ENCODE results near the gene HRH1. TPM values are rescaled to one million over a fixed set of nuclear protein-coding genes. Genes with fewer than 3 reads are reported as not detected.
"Not testable (repeated sequence)": the region's sequence is repeated elsewhere in the genome, so short reads cannot be mapped to it uniquely, and the experiment has no call there.

The HRH1 gene
- total RNA-seq, 2 donors from 2014 or later, result 1.1 to 4.7 TPM

- Mint-ChIP-seq H3K4me3 (no peak overlapping the region), H3K27me3 (peaks cover 36% of the 10 kb centered on the region), H3K36me3 (ENCODE audit: low read depth) (no peaks in the 10 kb centered on the region), H3K27ac (no peak overlapping the region), H3K9me3 (no peaks in the 10 kb centered on the region), H3K4me1 (peaks cover 7% of the 10 kb centered on the region)
- ATAC-seq (replicated peaks), result no peak
Observed at GRCh38 chr3:11198495-11198894, 44.2 kb downstream of the HRH1 start.

DNA sequence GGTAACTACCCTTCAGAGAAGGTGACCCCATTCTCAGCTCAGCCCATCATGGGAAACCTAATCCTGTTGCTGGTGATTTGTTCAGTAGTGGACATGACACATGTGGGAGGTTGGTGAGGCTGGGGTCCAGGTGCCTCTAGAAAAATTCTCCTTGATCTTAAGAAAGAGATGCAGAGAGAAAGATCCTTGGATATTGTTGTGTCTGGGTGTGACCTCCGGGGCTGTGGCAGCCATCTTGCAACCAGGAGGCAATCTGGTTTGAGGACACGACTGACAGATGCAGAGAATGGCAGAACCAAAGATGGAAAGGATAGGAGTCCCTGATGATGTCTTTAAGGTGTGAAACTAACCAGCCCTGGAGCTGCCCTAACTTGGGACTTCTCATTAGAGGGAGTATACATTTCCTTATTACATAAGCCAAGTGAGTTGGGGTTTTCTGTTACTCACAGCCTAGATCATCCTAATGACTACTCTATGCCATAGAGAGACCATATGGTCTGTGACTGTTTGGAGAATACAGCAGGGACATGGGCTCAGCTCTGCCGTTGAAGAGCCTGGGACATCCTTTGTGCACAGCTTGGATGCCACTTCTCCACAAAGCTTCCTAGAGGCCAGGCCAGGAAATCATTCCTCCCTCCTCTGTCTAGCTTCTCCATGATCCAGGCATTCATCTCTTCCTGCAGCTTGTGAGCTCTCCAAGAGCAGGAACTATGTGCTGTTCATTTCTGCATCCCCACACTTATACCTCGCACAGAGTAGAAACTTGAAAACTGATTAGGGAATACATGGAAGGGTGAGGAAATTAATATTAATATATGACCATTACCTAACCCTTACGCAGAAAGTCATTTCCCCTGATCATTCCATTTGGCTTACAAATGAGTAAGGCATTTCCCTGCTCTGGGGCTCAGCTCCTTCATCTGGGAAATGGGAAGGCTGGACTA is 45.9 kb downstream of the HRH1 start:
- Mint-ChIP-seq H3K4me3 (no peak overlapping the region), H3K27me3 (peaks cover 39% of the 10 kb centered on the region), H3K36me3 (ENCODE audit: low read depth) (no peaks in the 10 kb centered on the region), H3K9me3 (no peaks in the 10 kb centered on the region), H3K27ac (no peak overlapping the region), H3K4me1 (peaks cover 7% of the 10 kb centered on the region)
- no peak for ATAC-seq (replicated peaks)

GRCh38 chr3:11201251-11202019 is 47.1 kb downstream of the HRH1 start:
- Mint-ChIP-seq H3K4me1 (peaks cover under 1% of the 10 kb centered on the region), H3K27me3 (peaks cover 27% of the 10 kb centered on the region), H3K36me3 (ENCODE audit: low read depth) (no peaks in the 10 kb centered on the region)

DNA sequence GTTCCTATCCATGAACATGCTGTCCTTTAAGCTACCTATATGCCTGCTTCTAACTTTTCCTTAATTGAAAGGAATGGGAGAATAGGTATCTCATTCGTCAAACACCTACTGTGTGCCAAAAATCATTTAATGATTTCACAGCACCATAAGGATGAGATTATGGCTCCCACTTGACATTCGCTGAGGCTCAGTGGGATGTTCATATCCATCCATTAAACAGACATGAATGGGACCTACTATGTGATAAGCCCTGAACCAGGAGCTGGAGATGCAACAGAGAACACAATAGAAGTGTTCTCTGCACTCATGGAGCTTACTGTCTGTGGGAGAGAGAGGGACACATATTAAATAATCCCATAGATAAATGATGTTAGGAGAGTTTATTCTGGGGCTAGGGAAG is 49.7 kb downstream of the HRH1 start:
- no peaks in the 10 kb centered on the region for H3K36me3 Mint-ChIP-seq (ENCODE audit: low read depth)
- no peaks in the 10 kb centered on the region for H3K9me3 Mint-ChIP-seq
- H3K4me1 Mint-ChIP-seq, result no peaks in the 10 kb centered on the region
- no peak overlapping the region for H3K27ac Mint-ChIP-seq
- peaks cover 25% of the 10 kb centered on the region for H3K27me3 Mint-ChIP-seq
- no peak for ATAC-seq (replicated peaks)
- H3K4me3 Mint-ChIP-seq, result no peak overlapping the region

More at GRCh38 chr3:11201251-11202019, 47.1 kb downstream of the HRH1 start:
- no peak overlapping the region for H3K27ac Mint-ChIP-seq
- no peak overlapping the region for H3K4me3 Mint-ChIP-seq
- H3K9me3 Mint-ChIP-seq, result no peaks in the 10 kb centered on the region
- no peak for ATAC-seq (replicated peaks)

- ATAC-seq (replicated peaks), result no peak
- H3K27ac Mint-ChIP-seq, result no peak overlapping the region
Observed at GRCh38 chr3:11204697-11205348, 50.5 kb downstream of the HRH1 start.

GRCh38 chr3:11205881-11206280 is 51.6 kb downstream of the HRH1 start:
- not testable (repeated sequence) for H3K27ac Mint-ChIP-seq; H3K4me3 Mint-ChIP-seq; H3K36me3 Mint-ChIP-seq (ENCODE audit: low read depth); H3K9me3 Mint-ChIP-seq; H3K4me1 Mint-ChIP-seq; ATAC-seq (replicated peaks)
- peaks cover 17% of the 10 kb centered on the region for H3K27me3 Mint-ChIP-seq

More at GRCh38 chr3:11204697-11205348, 50.5 kb downstream of the HRH1 start:
- Mint-ChIP-seq H3K9me3 (no peaks in the 10 kb centered on the region), H3K4me1 (no peaks in the 10 kb centered on the region), H3K27me3 (peaks cover 19% of the 10 kb centered on the region), H3K4me3 (no peak overlapping the region), H3K36me3 (ENCODE audit: low read depth) (no peaks in the 10 kb centered on the region)

DNA sequence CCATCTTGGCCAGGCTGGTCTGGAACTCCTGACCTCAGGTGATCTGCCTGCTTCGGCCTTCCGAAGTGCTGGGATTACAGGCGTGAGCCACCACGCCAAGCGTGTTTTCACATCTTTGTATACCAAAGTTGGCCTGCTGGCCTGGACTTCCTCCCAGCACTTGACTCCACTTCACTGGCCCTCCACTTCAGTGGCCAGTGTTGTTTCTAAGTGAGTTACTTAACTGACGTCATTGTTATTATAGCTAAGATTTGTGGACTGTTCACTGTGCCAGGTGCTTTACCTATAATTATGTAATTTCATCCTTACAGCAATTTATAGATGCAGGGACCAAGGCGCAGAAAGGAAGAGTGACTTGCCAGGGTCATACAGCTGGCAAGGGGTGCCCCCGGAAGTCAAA is 52.0 kb downstream of the HRH1 start:
- H3K27me3 Mint-ChIP-seq, result peaks cover 14% of the 10 kb centered on the region
- no peak overlapping the region for H3K27ac Mint-ChIP-seq
- H3K4me1 Mint-ChIP-seq, result no peaks in the 10 kb centered on the region
- no peaks in the 10 kb centered on the region for H3K36me3 Mint-ChIP-seq (ENCODE audit: low read depth)
- no peaks in the 10 kb centered on the region for H3K9me3 Mint-ChIP-seq
- ATAC-seq (replicated peaks), result no peak
- no peak overlapping the region for H3K4me3 Mint-ChIP-seq

DNA sequence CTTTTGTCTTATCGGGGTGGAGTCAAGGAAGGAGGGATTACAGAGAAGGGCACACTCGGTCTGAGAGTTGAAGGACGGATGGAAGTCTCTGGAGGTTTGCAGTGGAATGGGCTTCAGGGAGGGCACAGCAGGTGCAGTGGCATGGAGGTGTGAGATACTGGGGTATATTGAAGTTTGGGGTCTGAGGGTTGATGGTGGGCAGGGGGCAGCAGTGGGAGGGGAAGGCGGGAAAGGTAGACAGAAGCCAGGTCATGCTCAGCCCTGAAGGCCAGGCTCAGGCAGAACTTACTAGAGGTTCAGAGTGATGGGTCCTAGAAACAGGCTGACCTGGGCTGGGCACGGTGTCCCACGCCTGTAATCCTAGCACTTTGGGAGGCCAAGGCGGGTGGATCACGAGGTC is 52.7 kb downstream of the HRH1 start:
- H3K4me1 Mint-ChIP-seq, result no peaks in the 10 kb centered on the region
- H3K4me3 Mint-ChIP-seq, result no peak overlapping the region
- no peaks in the 10 kb centered on the region for H3K9me3 Mint-ChIP-seq
- H3K27ac Mint-ChIP-seq, result no peak overlapping the region
- no peak for ATAC-seq (replicated peaks)
- H3K27me3 Mint-ChIP-seq, result peaks cover 13% of the 10 kb centered on the region
- H3K36me3 Mint-ChIP-seq (ENCODE audit: low read depth), result no peaks in the 10 kb centered on the region

DNA sequence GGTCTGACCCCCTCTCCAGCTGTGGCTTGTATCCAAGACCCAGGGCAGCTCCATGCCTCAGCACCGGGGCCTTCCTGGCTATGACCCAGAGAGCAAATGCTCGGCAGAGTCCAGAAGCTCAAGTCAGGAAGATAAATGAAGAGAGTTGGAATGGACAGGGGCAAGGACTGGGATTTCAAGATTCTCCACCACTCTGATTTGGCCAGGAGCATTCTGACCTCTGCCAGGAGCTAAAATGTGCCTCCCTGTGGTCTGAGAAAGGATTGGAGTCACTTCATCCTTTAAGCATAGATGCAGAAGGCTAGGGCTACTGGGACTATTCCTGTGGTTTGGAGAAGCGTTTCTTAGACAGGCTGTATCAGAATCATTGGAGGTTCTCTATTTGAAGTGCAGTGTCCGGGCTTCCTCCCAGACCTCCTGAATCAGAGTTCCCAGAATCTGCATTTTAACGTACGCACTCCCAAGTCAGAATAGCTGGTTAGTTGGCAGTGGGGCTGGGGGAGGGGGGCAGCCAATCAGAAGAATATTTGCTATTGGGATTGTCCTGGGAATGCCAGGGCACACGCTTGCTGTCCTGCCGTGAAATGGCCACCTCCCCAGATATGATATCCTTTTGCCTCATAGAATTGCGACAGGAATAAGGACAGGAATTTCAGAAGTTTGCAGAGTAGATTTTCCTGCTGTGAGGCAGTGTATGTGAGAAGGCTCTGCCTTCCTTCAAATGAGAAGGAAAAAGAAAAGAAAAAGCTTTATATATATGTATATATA is 57.4 kb downstream of the HRH1 start:
- no peaks in the 10 kb centered on the region for H3K36me3 Mint-ChIP-seq (ENCODE audit: low read depth)

GRCh38 chr3:11212299-11212608 is 58.0 kb downstream of the HRH1 start:
- Mint-ChIP-seq H3K36me3 (ENCODE audit: low read depth) (no peaks in the 10 kb centered on the region), H3K4me3 (no peak overlapping the region), H3K9me3 (no peaks in the 10 kb centered on the region), H3K27me3 (peaks cover 6% of the 10 kb centered on the region), H3K27ac (no peak overlapping the region), H3K4me1 (no peaks in the 10 kb centered on the region)
- ATAC-seq (replicated peaks), result no peak

More for the DNA sequence above, 57.4 kb downstream of the HRH1 start:
- no peaks in the 10 kb centered on the region for H3K4me1 Mint-ChIP-seq
- H3K4me3 Mint-ChIP-seq, result no peak overlapping the region
- no peak overlapping the region for H3K27ac Mint-ChIP-seq
- peaks cover 10% of the 10 kb centered on the region for H3K27me3 Mint-ChIP-seq
- ATAC-seq (replicated peaks), result no peak
- no peaks in the 10 kb centered on the region for H3K9me3 Mint-ChIP-seq

DNA sequence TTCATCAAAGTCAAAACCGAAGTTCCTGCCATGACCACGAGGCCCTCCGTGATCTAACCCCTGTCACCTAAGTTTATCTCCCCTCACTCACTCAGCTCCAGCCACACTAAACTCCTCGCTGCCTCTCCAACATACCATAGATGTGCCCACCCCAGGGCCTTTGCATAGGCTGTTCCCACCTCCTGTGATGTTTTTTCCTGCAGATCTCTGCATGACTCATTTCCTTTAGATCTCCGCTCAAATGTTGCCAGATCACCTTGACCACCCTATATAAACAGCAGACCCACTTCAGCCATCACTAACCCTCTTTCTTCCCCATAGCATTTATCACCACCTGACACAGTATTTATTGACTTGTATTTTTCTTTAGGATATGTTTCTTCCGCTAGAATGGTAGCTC is 58.5 kb downstream of the HRH1 start:
- H3K27me3 Mint-ChIP-seq, result peaks cover 6% of the 10 kb centered on the region
- no peak overlapping the region for H3K4me3 Mint-ChIP-seq
- ATAC-seq (replicated peaks), result no peak
- no peaks in the 10 kb centered on the region for H3K9me3 Mint-ChIP-seq
- no peak overlapping the region for H3K27ac Mint-ChIP-seq
- H3K4me1 Mint-ChIP-seq, result no peaks in the 10 kb centered on the region
- no peaks in the 10 kb centered on the region for H3K36me3 Mint-ChIP-seq (ENCODE audit: low read depth)

GRCh38 chr3:11213810-11214450 is 59.6 kb downstream of the HRH1 start:
- Mint-ChIP-seq H3K27me3 (peaks cover 6% of the 10 kb centered on the region), H3K36me3 (ENCODE audit: low read depth) (no peaks in the 10 kb centered on the region)

DNA sequence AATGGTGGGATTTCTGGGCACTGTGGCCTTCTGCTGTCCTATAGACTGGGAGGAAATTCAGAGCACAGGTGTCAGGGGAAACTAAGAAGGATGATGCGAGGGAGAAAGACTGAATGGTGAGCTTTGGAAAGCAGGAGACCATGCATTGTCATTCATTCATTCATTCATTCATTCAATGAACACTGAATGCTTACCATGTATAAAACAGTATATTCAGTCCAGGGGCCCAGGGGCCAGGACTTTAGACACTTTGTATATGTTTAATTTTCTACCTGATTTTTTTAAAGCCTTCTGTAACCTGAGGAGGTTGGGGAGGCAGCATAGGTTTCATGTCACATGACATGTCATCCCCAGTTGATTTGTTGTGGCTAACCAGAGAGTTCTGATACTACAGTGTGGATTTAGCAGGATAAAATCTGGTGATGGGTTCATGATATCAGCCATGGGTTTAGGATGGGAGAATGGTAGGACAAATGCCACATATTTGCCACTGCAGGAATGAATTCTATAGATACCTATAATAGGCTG is 60.2 kb downstream of the HRH1 start:
- Mint-ChIP-seq H3K36me3 (ENCODE audit: low read depth) (no peaks in the 10 kb centered on the region), H3K4me1 (no peaks in the 10 kb centered on the region), H3K9me3 (no peaks in the 10 kb centered on the region), H3K27me3 (peaks cover 6% of the 10 kb centered on the region), H3K4me3 (no peak overlapping the region), H3K27ac (no peak overlapping the region)
- ATAC-seq (replicated peaks), result no peak

More at GRCh38 chr3:11213810-11214450, 59.6 kb downstream of the HRH1 start:
- H3K4me3 Mint-ChIP-seq, result no peak overlapping the region
- H3K9me3 Mint-ChIP-seq, result no peaks in the 10 kb centered on the region
- no peak for ATAC-seq (replicated peaks)
- no peaks in the 10 kb centered on the region for H3K4me1 Mint-ChIP-seq
- H3K27ac Mint-ChIP-seq, result no peak overlapping the region

Data from activated T-helper 17 cell treated with anti-CD3 and anti-CD28 coated beads, Interleukin-2, amount 50 U/mL, for 72 hours (primary cell).